HL-60 (cell line): ENCODE measurements around the gene HNRNPUL1.

Experiments
- GABPA ChIP-seq: IDR thresholded peaks from 2 replicates; pipeline ENCODE4 v1.6.1; 2012; ENCODE audit warnings: low read depth
- TF ChIP-seq, protein P1 (sequence below): IDR thresholded peaks from one replicate; pipeline ENCODE4 v1.5.1; 2011; ENCODE audit warnings: low read length, control low read depth, inconsistent platforms; ENCODE audit not compliant: insufficient read depth
- TF ChIP-seq, protein P2 (sequence below): IDR thresholded peaks from 2 replicates; pipeline ENCODE4 v1.6.1; 2012; ENCODE audit warnings: low read depth; ENCODE audit not compliant: insufficient replicate concordance

DNA sequence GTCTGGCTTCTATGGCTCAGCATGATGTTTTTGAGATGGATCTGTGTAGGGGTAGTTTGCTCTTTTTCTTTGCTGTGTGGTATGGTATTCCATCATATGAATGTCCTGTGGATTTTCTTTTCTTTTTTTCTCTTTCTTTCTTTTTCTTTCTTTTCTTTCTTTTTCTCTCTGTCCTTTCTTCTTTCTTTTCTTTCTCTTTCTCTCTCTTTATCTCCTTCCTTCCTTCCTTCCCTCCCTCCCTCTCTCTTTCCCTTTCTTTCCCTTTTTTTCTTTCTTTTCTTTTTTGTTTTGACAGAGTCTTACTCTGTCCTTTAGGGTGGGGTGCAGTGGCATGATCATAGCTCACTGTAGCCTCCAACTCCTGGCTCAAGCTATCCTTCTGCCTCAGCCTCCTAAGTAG is 9.0 kb upstream of the HNRNPUL1 start:
- TF ChIP-seq GABPA: no peak
- TF ChIP-seq, protein P1, sequence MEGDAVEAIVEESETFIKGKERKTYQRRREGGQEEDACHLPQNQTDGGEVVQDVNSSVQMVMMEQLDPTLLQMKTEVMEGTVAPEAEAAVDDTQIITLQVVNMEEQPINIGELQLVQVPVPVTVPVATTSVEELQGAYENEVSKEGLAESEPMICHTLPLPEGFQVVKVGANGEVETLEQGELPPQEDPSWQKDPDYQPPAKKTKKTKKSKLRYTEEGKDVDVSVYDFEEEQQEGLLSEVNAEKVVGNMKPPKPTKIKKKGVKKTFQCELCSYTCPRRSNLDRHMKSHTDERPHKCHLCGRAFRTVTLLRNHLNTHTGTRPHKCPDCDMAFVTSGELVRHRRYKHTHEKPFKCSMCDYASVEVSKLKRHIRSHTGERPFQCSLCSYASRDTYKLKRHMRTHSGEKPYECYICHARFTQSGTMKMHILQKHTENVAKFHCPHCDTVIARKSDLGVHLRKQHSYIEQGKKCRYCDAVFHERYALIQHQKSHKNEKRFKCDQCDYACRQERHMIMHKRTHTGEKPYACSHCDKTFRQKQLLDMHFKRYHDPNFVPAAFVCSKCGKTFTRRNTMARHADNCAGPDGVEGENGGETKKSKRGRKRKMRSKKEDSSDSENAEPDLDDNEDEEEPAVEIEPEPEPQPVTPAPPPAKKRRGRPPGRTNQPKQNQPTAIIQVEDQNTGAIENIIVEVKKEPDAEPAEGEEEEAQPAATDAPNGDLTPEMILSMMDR: no peak
- TF ChIP-seq, protein P2, sequence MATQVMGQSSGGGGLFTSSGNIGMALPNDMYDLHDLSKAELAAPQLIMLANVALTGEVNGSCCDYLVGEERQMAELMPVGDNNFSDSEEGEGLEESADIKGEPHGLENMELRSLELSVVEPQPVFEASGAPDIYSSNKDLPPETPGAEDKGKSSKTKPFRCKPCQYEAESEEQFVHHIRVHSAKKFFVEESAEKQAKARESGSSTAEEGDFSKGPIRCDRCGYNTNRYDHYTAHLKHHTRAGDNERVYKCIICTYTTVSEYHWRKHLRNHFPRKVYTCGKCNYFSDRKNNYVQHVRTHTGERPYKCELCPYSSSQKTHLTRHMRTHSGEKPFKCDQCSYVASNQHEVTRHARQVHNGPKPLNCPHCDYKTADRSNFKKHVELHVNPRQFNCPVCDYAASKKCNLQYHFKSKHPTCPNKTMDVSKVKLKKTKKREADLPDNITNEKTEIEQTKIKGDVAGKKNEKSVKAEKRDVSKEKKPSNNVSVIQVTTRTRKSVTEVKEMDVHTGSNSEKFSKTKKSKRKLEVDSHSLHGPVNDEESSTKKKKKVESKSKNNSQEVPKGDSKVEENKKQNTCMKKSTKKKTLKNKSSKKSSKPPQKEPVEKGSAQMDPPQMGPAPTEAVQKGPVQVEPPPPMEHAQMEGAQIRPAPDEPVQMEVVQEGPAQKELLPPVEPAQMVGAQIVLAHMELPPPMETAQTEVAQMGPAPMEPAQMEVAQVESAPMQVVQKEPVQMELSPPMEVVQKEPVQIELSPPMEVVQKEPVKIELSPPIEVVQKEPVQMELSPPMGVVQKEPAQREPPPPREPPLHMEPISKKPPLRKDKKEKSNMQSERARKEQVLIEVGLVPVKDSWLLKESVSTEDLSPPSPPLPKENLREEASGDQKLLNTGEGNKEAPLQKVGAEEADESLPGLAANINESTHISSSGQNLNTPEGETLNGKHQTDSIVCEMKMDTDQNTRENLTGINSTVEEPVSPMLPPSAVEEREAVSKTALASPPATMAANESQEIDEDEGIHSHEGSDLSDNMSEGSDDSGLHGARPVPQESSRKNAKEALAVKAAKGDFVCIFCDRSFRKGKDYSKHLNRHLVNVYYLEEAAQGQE: no peak
